Right lobe of liver (tissue), 6 donors: Measurements from ENCODE around the gene KIF13A. TPM values are rescaled to one million over a fixed set of nuclear protein-coding genes. Genes with fewer than 3 reads are reported as not detected.
"Not testable (repeated sequence)": the region's sequence is repeated elsewhere in the genome, so short reads cannot be mapped to it uniquely, and the experiment has no call there.

ENCODE experiments used
- ATAC-seq, 4 donors: fragments of 200-7000 bp; cut with Tn5 transposase; one replicate each; pipeline ENCODE4 v1.9.1; 2020; ENCODE audit warnings: mild to moderate bottlenecking in 4 of 4, moderate library complexity in 4 of 4
- DNase-seq, 3 donors: peaks; one replicate each; pipeline ENCODE4 v3.0.0-alpha.2; 2020
- H3K27ac ChIP-seq, 3 donors: fragments of 200-600 bp; one replicate each; pipeline ENCODE4 v1.8.0; 2022
- H3K27me3 ChIP-seq, 2 donors: fragments of 200-600 bp; one replicate each; pipeline ENCODE4 v1.8.0; 2022
- H3K36me3 ChIP-seq, 4 donors: fragments of 200-600 bp; sonication (generic) in 1 of 4; one replicate each; pipeline versions ENCODE4 v1.5.1 to v1.8.0; 2017 to 2022; ENCODE audit warnings: control low read depth in 1 of 4
- H3K4me1 ChIP-seq, 4 donors: fragments of 200-600 bp; sonication (generic) in 1 of 4; one replicate each; pipeline versions ENCODE4 v1.5.1 to v1.8.0; 2017 to 2022; ENCODE audit warnings: control low read depth in 1 of 4
- H3K4me3 ChIP-seq, 3 donors: fragments of 200-600 bp; one replicate each; pipeline ENCODE4 v1.8.0; 2022
- H3K9me3 ChIP-seq, 4 donors: fragments of 200-600 bp; sonication (generic) in 1 of 4; one replicate each; pipeline versions ENCODE4 v1.5.1 to v1.8.0; 2017 to 2022; ENCODE audit warnings: control low read depth in 1 of 4
- POLR2A ChIP-seq: fragments of 450-650 bp; IDR thresholded peaks from one replicate; pipeline ENCODE4 v1.6.1; 2017; ENCODE audit warnings: antibody characterized with exemption, mild to moderate bottlenecking
- WGBS: methylation state at CpG from one replicate; pipeline ENCODE4 v1.1.6; 2018; ENCODE audit warnings: low coverage, low lambda C conversion rate; ENCODE audit not compliant: insufficient coverage; ENCODE audit errors: missing lambda C conversion rate; 5-methylcytosine and 5-hydroxymethylcytosine counted together
- intact Hi-C, 2 donors: fragments of 100-400 bp; cut with DNase I; formaldehyde crosslinking; loops; one replicate each; pipeline versions ENCODE4 v1.11.2 to v1.14.1; 2022
- total RNA-seq, 6 experiments: library from RNA; depleted of rRNA in 2 of 6; stranded (reverse); fragments of >200 nt in 2 of 6; fragmentation: NEBNext Ultra II Directional in 3 of 6; extraction: Animal tissue kit (Norgen Biotek cat#: 25700) in 3 of 6; gene quantifications; one replicate each; pipeline versions ENCODE4 v1.1.0 to v1.2.4, GENCODE V29; 2016 to 2023
- TF ChIP-seq, protein P1 (sequence below), 4 donors: fragments of 200-600 bp in 3 of 4; fragments of 450-650 bp in 1 of 4; IDR thresholded peaks; one replicate each; pipeline versions ENCODE4 v1.5.1 to v1.8.0; 2016 to 2022; ENCODE audit warnings: antibody characterized with exemption in 4 of 4, mild to moderate bottlenecking in 2 of 4
- donor health status: DM: no; HTN: yes; CAD: no.
- donor health status: DM: no; HTN: no; CAD: no.
- donor health status: DM: no; HTN: no; CAD: no.
- donor health status: DM: no; HTN: yes; CAD: no.
- donor health status: DM: no; HTN: yes; CAD: no.

KIF13A gene
- total RNA-seq, 6 experiments from 2014 or later, result 17.7 to 19.4 (median 18.4) TPM

DNA sequence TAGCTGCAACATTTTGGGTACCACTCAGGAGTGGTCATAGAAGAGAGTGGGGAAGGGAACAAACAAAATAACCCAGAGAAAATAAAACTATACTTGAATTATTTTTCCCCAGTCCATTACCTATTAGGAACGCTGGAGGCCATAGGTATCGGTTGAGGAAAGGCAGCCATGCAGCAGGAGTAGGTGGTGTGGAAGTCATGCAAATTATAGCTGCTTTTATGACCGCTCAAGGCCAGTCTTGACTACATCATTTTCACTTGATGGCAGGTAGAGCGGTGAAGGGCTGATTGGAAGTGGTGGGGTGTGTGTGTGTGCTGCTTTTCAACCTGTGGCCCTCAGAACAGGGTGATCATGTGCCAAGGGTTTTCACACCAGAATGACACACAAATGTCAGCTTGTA, 36.5 kb upstream of the KIF13A start:
- Histone ChIP-seq H3K4me1 (no peaks in the 10 kb centered on the region), H3K36me3 (no peaks in the 10 kb centered on the region), H3K9me3 (no peaks in the 10 kb centered on the region), H3K27ac (no peak overlapping the region), H3K27me3 (no peaks in the 10 kb centered on the region), H3K4me3 (no peak overlapping the region)
- DNase-seq, result no peak
- TF ChIP-seq, protein P1, sequence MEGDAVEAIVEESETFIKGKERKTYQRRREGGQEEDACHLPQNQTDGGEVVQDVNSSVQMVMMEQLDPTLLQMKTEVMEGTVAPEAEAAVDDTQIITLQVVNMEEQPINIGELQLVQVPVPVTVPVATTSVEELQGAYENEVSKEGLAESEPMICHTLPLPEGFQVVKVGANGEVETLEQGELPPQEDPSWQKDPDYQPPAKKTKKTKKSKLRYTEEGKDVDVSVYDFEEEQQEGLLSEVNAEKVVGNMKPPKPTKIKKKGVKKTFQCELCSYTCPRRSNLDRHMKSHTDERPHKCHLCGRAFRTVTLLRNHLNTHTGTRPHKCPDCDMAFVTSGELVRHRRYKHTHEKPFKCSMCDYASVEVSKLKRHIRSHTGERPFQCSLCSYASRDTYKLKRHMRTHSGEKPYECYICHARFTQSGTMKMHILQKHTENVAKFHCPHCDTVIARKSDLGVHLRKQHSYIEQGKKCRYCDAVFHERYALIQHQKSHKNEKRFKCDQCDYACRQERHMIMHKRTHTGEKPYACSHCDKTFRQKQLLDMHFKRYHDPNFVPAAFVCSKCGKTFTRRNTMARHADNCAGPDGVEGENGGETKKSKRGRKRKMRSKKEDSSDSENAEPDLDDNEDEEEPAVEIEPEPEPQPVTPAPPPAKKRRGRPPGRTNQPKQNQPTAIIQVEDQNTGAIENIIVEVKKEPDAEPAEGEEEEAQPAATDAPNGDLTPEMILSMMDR (IDR thresholded peaks at IDR 0.05), result no peak
- TF ChIP-seq POLR2A, result no peak
- intact Hi-C loops, result no loop called here
- 87% methylated on average over 4 of the region's 4 CpGs for WGBS
- ATAC-seq, result no peak

DNA sequence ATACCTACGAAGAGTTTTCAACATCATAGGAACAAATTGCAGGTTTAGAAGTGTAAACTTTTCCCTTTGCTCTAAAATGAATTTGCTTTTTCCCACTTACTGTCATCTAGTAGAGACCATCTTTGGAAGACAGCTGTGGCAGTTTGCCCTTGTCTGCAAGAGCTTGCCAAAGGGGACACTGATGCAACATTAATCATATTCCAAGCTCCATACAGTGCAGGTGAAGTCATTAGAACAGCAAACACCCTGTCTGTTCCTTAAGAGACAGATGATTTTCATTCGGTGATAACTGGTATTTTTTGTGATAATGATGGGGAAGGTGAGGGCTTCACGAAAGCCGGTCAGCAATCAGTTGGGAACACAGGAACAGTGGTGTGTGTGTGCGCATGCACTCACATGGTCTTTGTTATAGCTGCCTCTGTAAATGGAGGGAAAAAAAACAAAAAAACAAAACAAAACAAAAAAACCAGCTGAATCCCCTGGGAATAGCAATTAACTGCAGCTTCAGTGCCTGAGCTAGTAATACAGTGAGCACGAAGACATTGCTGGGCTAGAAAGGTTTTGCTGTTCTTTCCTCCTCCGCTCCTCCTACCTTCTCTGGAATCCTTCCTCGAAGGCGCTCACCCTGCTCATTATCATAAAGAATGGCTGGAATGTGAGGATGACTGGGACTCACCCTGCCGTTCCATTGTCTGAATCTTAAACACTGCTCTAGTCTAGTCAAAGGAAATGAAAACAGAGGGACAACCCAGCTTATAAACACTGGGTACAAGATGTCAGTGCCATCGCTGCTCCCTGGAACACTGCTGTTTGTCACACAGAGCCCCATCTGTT, 35.2 kb upstream of the KIF13A start:
- WGBS, result 60% methylated on average over 11 of the region's 11 CpGs
- Histone ChIP-seq H3K4me1 (no peaks in the 10 kb centered on the region), H3K9me3 (no peaks in the 10 kb centered on the region), H3K27ac (no peak overlapping the region), H3K36me3 (no peaks in the 10 kb centered on the region), H3K4me3 (no peak overlapping the region), H3K27me3 (no peaks in the 10 kb centered on the region)
- no peak for DNase-seq
- no peak for TF ChIP-seq POLR2A
- TF ChIP-seq, protein P1 (IDR thresholded peaks at IDR 0.05), result no peak
- ATAC-seq, result no peak
- intact Hi-C loops, result no loop called here

DNA sequence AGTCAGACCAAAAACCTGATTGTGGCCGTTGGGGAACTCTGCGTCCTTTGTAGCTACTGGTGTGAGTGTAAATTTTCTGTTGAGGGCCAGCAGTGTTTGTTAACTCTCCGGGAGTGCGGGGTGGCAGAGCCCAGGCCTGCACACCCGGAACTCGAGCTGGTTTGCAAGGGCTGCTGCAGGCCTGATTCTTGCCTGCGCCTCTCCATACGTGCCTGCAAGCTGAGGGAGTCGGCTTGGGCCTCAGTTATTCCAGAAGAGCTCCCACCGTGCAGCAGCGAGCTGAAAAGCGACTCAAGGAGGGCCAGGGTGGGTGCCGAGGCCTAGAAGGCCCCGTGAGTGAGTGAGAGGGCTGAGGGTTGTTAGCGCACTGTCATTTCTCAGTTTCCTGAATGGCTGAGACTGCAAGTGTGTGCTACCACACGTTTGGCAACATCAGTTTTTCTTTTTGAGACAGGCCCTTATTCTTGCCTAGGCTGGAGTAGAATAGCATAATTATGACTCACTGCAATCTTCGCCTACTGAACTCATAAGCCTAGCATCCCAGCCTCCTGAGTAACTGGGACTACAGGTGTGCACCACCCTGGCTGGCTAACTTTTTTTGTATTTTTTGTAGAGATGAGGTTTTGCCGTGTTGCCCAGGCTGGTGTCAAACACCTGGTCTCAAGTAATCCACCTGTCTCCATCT, 33.9 kb upstream of the KIF13A start:
- ATAC-seq (no peak), DNase-seq (no peak)
- 76% methylated on average over 6 of the region's 18 CpGs for WGBS
- intact Hi-C loops, result no loop called here
- Histone ChIP-seq H3K27ac (no peak overlapping the region), H3K4me1 (no peaks in the 10 kb centered on the region), H3K4me3 (no peak overlapping the region), H3K9me3 (no peaks in the 10 kb centered on the region), H3K36me3 (no peaks in the 10 kb centered on the region), H3K27me3 (no peaks in the 10 kb centered on the region)
- TF ChIP-seq, protein P1 (IDR thresholded peaks at IDR 0.05), result no peak
- TF ChIP-seq POLR2A, result no peak

DNA sequence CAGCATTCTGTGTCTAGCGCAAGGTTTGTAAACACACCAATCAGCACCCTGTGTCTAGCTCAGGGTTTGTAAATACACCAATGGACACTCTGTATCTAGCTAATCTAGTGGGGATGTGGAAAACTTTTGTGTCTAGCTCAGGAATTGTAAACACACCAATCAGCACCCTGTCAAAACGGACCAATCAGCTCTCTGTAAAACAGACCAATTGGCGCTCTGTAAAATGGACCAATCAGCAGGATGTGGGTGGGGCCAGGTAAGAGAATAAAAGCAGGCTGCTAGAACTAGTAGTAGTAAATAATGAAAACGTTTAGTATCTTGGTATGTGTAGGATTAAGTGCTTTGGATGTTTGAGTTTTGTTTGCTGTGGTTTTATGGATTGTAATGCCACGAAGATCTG, 33.1 kb upstream of the KIF13A start:
- intact Hi-C loops, ATAC-seq: not testable (repeated sequence)
- 84% methylated on average over 5 of the region's 5 CpGs for WGBS

More for the DNA sequence above, 33.1 kb upstream of the KIF13A start:
- H3K27me3 ChIP-seq, H3K9me3 ChIP-seq, H3K4me1 ChIP-seq, H3K4me3 ChIP-seq, H3K27ac ChIP-seq, DNase-seq, H3K36me3 ChIP-seq: not testable (repeated sequence)
